Upper lobe of left lung (tissue), 6 donors: Measurements from ENCODE around the gene FAM120C. TPM values are rescaled to one million over a fixed set of nuclear protein-coding genes. Genes with fewer than 3 reads are reported as not detected.

Source experiments
- ATAC-seq, 2 donors: fragments of 200-7000 bp; cut with Tn5 transposase; one replicate each; pipeline ENCODE4 v1.9.1; 2022; ENCODE audit warnings: mild to moderate bottlenecking in 2 of 2, moderate library complexity in 2 of 2; ENCODE audit not compliant: low FRiP score in 2 of 2
- DNase-seq, 2 donors: peaks; one replicate each; pipeline ENCODE4 v3.0.0-alpha.2; 2019 to 2020
- H3K27ac ChIP-seq, 4 donors: fragments of 200-600 bp; sonication (generic); one replicate each; pipeline ENCODE4 v1.5.1; 2016 to 2019
- H3K27me3 ChIP-seq, 4 donors: fragments of 200-600 bp; sonication (generic); one replicate each; pipeline ENCODE4 v1.5.1; 2017 to 2019
- H3K36me3 ChIP-seq, 4 donors: fragments of 200-600 bp; sonication (generic); one replicate each; pipeline ENCODE4 v1.5.1; 2016 to 2019
- H3K4me1 ChIP-seq, 4 donors: fragments of 200-600 bp; sonication (generic); one replicate each; pipeline ENCODE4 v1.5.1; 2018 to 2019
- H3K4me3 ChIP-seq, 4 donors: fragments of 200-600 bp; sonication (generic); one replicate each; pipeline ENCODE4 v1.5.1; 2017 to 2019; ENCODE audit warnings: mild to moderate bottlenecking in 2 of 4, moderate library complexity in 1 of 4
- H3K9me3 ChIP-seq, 4 donors: fragments of 200-600 bp; sonication (generic); one replicate each; pipeline ENCODE4 v1.5.1; 2018 to 2019
- CTCF ChIP-seq, 6 experiments: fragments of 450-650 bp in 4 of 6; fragments of 200-600 bp in 2 of 6; sonication (generic) in 2 of 6; IDR thresholded peaks; one replicate each; pipeline ENCODE4 v1.5.1; 2016 to 2019; ENCODE audit warnings: antibody characterized with exemption in 6 of 6
- EP300 ChIP-seq, 4 donors: sonication (generic); formaldehyde crosslinking; IDR thresholded peaks; one replicate each; pipeline ENCODE4 v1.5.1; 2017; ENCODE audit warnings: antibody characterized with exemption in 4 of 4, control low read depth in 2 of 4
- POLR2A ChIP-seq, 4 donors: fragments of 450-650 bp; IDR thresholded peaks; one replicate each; pipeline ENCODE4 v1.5.1; 2016 to 2017; ENCODE audit warnings: antibody characterized with exemption in 4 of 4, mild to moderate bottlenecking in 2 of 4
- POLR2AphosphoS5 ChIP-seq, 2 donors: sonication (generic); formaldehyde crosslinking; IDR thresholded peaks; one replicate each; pipeline ENCODE4 v1.5.1; 2017; ENCODE audit warnings: antibody characterized with exemption in 2 of 2
- WGBS, 2 donors: methylation state at CpG; one replicate each; pipeline ENCODE4 v1.1.5; 2017 to 2018; 5-methylcytosine and 5-hydroxymethylcytosine counted together
- total RNA-seq, 6 donors: library from RNA; depleted of rRNA in 4 of 6; stranded (reverse); fragments of >200 nt in 4 of 6; gene quantifications; one replicate each; pipeline versions ENCODE4 v1.1.0 to v1.2.1, GENCODE V29; 2016 to 2021
- donor health status: DM: no; HTN: no; CAD: no; lungs with moderate emphysema.
- donor health status: DM: no; HTN: yes; CAD: no; lungs with severe emphysema.

The FAM120C gene
- total RNA-seq, 6 donors from 2014 or later = 6.1 to 17.8 (median 12.1) TPM

- 63 to 87% methylated on average over 3 of the region's 3 CpGs for WGBS, 2 donors
- ATAC-seq = no peak
- no peaks in the 10 kb centered on the region for H3K27me3 ChIP-seq
- no peaks in the 10 kb centered on the region for H3K36me3 ChIP-seq
- peaks cover 0 to 23% (median 12%) of the 10 kb centered on the region in 4 donors for H3K4me1 ChIP-seq
- no peak overlapping the region for H3K27ac ChIP-seq
- no peak for TF ChIP-seq POLR2A (IDR thresholded peaks at IDR 0.05)
- TF ChIP-seq CTCF (IDR thresholded peaks at IDR 0.05) = no peak
- TF ChIP-seq EP300 (IDR thresholded peaks at IDR 0.05) = no peak
- no peak for TF ChIP-seq POLR2AphosphoS5 (IDR thresholded peaks at IDR 0.05)
- no peaks in the 10 kb centered on the region for H3K9me3 ChIP-seq
- H3K4me3 ChIP-seq = no peak overlapping the region
- DNase-seq = no peak
Measured at GRCh38 chrX:54177306-54177705, 5.7 kb downstream of the FAM120C start.

GRCh38 chrX:54173791-54174190 lies 9.3 kb downstream of the FAM120C start:
- 86% methylated on average over 3 of the region's 3 CpGs; no CpG with 5 or more reads in 1 of the 2 donors for WGBS, 2 donors
- no peak for DNase-seq

GRCh38 chrX:54172455-54172854 lies 10.6 kb downstream of the FAM120C start:
- Histone ChIP-seq H3K27me3 (no peaks in the 10 kb centered on the region), H3K4me1 (no peaks in the 10 kb centered on the region), H3K4me3 (no peak overlapping the region), H3K27ac (no peak overlapping the region), H3K36me3 (no peaks in the 10 kb centered on the region), H3K9me3 (no peaks in the 10 kb centered on the region)
- WGBS, 2 donors = 76 to 90% methylated on average over 2 to 3 of the region's 3 CpGs
- TF ChIP-seq POLR2A (IDR thresholded peaks at IDR 0.05) = no peak
- no peak for TF ChIP-seq CTCF (IDR thresholded peaks at IDR 0.05)
- TF ChIP-seq POLR2AphosphoS5 (IDR thresholded peaks at IDR 0.05) = no peak
- DNase-seq (no peak), ATAC-seq (no peak)

More at GRCh38 chrX:54173791-54174190, 9.3 kb downstream of the FAM120C start:
- Histone ChIP-seq H3K27me3 (no peaks in the 10 kb centered on the region), H3K36me3 (no peaks in the 10 kb centered on the region), H3K4me3 (no peak overlapping the region), H3K27ac (no peak overlapping the region), H3K4me1 (no peaks in the 10 kb centered on the region), H3K9me3 (no peaks in the 10 kb centered on the region)
- no peak for TF ChIP-seq EP300 (IDR thresholded peaks at IDR 0.05)
- TF ChIP-seq POLR2A (IDR thresholded peaks at IDR 0.05) = no peak
- TF ChIP-seq CTCF (IDR thresholded peaks at IDR 0.05) = no peak
- TF ChIP-seq POLR2AphosphoS5 (IDR thresholded peaks at IDR 0.05) = no peak
- ATAC-seq = no peak

GRCh38 chrX:54171527-54172250 lies 11.4 kb downstream of the FAM120C start:
- Histone ChIP-seq H3K9me3 (no peaks in the 10 kb centered on the region), H3K4me1 (no peaks in the 10 kb centered on the region), H3K4me3 (no peak overlapping the region), H3K27ac (no peak overlapping the region), H3K36me3 (no peaks in the 10 kb centered on the region), H3K27me3 (no peaks in the 10 kb centered on the region)
- WGBS, 2 donors = 90 to 94% methylated on average over 4 of the region's 4 CpGs
- DNase-seq (no peak), ATAC-seq (no peak)
- TF ChIP-seq POLR2AphosphoS5 (IDR thresholded peaks at IDR 0.05) = peak in 1 of 2 donors; percentile 14
- TF ChIP-seq POLR2A (IDR thresholded peaks at IDR 0.05) = no peak

GRCh38 chrX:54171091-54171490 lies 12.0 kb downstream of the FAM120C start:
- no peaks in the 10 kb centered on the region for H3K4me1 ChIP-seq
- no peak for TF ChIP-seq POLR2AphosphoS5 (IDR thresholded peaks at IDR 0.05)
- TF ChIP-seq POLR2A (IDR thresholded peaks at IDR 0.05) = no peak
- TF ChIP-seq CTCF (IDR thresholded peaks at IDR 0.05) = no peak
- no peak for TF ChIP-seq EP300 (IDR thresholded peaks at IDR 0.05)
- DNase-seq = no peak
- no peaks in the 10 kb centered on the region for H3K36me3 ChIP-seq
- no peak overlapping the region for H3K4me3 ChIP-seq
- no peak overlapping the region for H3K27ac ChIP-seq
- H3K27me3 ChIP-seq = no peaks in the 10 kb centered on the region
- no peaks in the 10 kb centered on the region for H3K9me3 ChIP-seq
- no peak for ATAC-seq
